Measurements from ENCODE around the gene MCC.

Gene MCC

DNA sequence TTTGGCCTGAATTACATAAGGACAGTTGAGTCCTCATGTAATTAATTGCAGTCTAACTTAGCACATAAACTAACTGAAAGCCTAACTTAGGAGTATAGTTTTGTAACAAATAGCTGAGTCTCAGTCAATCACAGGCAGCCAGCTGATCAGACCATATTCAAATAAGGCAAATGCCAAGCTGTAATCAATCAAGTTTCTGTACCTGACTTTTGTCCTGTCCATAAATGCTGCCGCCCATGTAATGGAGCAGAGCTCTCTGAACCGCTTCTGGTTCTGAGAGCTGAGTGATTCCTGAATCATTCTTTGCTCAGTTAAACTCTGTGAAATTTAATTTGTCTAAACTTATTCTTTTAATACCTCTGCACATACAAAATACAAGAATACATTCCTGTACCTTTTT is 158.3 kb downstream of the MCC start:
- no peak for DNase-seq (ENCODE audit: extremely low read depth in 1 of 2, low read depth in 1 of 2)

DNA sequence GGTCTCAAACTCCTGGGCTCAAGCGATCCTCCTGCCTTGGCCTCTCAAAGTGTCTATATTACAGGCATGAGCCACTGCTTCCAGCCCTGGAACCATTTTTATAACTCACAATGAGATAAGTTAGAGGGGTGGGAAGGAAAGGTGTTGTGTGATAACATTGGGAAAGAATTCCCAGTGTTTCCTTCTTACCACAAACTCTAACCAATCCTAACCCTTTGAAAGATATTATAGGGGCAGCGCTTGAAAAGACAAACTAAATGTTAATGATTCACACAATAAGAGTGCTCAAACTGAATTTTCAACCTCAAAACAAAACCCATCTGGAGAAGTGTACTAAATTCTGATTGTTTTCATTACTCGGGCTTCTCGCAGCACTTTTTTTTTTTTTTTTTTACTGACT is 163.2 kb downstream of the MCC start:
- DNase-seq (ENCODE audit: extremely low read depth in 1 of 2, low read depth in 1 of 2), result no peak

DNA sequence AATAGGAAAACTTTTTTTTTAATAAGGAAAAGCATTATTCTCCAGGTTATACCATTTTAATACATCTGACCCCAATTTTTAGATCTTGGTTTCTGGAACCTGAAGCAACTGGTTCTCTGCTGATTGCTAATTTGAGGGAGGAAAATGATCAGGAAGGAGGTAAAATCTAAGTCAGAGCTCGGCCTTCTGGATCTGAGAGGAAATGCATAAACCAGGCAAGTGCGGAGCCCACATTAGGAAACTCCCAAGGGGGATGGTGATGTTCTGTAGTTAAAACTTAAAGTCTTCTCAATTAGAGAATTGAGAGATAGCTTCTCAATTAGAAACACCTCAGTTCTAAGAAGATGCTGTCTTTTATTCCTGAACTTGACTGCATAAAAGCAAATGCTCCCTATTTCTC is 167.0 kb downstream of the MCC start:
- no peak for DNase-seq (ENCODE audit: extremely low read depth in 1 of 2, low read depth in 1 of 2)

DNA sequence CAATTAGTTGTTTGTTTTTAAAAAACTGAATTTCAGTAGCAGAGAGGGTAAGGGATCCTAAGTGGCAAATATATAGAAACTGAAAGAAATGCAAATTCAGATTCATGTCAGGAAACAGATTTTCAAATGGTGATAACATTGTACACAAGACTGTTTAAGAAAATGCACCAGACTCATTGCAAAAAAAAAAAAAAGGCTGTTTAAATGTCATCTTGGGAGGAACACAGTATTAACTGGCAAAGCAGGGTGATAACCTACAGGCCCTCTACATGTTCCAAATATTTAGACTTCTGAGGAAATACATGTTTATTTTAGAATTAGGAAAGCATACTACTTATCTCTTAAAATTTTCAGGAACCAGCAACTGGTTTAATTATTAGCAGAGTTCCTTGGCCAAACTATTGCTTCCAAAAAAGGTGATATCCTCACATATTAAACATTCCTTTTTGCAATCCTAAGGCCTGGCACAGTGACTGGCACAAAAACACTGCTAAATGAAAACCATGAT is 167.9 kb downstream of the MCC start:
- no peak for DNase-seq (ENCODE audit: extremely low read depth in 1 of 2, low read depth in 1 of 2)

DNA sequence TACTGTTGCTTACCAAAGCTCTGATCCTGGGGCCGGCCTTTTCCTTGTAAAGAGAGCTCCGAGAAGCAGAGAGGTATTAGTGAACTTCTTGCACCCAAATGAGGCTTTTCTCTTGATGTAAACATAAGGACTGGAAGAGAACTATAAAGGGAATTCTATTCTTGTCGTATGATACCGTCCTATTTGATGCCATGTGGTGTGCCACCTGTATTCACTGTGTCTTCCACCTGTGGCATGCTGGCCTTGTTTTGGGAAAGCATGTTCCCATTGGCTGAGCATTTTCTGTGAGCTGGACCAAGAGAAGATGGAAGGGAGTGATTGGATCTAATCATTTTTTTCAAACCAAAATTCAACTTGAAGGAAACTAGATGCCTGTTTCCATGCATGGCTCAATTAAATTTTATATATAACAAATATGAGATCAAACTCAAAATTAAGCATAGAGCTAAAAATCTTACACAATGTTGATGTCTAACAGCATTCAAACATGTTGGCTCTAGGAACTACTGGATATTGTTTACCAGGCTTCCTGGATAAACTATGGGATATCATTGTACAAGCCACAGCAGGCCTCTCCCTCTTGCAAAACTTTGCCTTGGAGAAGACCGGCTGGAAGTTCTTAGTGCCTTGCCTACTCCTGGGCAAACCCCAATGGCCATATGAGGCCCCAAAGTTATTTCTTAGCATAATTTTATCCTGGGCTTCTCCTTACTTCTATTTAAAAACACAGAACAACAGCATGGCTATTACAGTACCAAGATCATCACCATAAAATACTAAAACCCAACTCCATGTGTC is 168.8 kb downstream of the MCC start:
- no peak for DNase-seq (ENCODE audit: extremely low read depth in 1 of 2, low read depth in 1 of 2)

DNA sequence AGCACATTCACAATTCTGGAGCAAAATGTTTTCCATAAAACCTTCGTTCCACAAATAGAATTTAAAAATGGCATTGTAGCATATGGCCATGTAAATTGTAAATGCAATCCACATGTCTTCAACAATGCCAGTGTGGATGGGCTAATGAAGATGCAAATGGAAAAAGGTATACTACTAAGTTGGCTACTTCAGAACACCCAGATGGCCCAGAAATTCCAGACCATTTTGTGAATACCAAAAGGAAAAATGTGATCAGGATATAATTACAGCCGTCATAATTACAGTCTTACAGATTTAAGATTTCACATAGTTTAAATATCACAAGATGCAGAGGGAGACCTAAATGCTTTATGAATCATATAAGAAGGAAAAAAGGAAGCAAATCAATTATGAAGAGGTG is 170.6 kb downstream of the MCC start:
- DNase-seq (ENCODE audit: extremely low read depth in 1 of 2, low read depth in 1 of 2), result no peak

DNA sequence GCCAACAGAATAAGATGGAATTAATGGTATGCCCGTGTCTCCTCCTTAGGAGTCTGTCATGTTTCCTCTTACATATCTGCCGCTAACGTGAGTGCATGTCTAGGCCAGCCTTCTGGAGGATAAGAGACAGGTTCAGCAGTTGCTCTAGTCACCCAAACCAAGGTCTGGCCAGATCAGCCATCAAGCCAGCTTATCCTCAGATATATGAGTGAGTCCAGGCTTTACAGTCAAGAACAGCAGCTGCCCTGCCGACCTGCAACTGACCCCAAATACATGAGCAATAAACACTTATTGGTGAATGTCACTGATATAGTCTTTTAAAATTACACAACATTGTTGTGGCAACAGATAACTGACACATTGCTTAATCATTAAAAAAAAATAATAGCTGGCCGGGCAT is 177.0 kb downstream of the MCC start:
- DNase-seq (ENCODE audit: extremely low read depth in 1 of 2, low read depth in 1 of 2), result no peak

DNA sequence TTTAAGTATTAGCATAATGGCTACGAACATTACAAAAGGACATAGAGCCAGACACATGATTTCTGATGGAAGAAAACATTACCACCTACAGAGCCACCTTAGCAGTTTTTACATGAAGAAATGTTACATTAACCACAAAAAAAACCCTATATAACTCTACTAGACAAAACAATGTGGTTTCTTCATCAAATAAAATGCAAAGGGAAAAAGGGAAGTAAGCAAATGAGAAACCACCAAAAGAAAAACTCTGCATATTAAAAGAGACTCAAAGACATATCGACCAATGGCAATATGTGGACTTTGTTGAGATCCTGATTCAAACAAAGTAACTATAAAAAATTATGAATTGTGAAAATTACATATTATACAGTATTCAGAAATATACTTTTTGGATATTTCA is 186.1 kb downstream of the MCC start:
- no peak for DNase-seq (ENCODE audit: extremely low read depth in 1 of 2, low read depth in 1 of 2)

DNA sequence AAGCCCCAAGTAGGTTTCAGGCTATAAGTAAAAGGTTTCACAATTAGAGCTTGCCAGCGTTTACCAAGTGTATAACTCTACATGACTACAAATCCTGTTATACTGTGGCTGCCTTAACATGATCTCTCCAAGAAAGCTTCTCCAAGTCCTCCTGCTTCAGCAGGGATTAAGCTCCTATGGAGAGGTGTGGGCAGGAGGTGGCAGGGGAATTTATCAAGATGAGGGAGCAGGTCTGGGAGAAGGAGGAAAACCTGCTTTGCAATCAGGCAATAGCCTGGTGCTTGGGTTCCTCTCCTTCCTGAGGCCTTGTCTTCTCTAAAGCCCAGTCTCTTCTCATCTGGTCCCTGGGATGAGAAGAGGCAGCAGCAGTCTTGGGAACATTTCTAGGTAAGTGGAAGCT is 188.7 kb downstream of the MCC start:
- DNase-seq (ENCODE audit: extremely low read depth in 1 of 2, low read depth in 1 of 2), result no peak

DNA sequence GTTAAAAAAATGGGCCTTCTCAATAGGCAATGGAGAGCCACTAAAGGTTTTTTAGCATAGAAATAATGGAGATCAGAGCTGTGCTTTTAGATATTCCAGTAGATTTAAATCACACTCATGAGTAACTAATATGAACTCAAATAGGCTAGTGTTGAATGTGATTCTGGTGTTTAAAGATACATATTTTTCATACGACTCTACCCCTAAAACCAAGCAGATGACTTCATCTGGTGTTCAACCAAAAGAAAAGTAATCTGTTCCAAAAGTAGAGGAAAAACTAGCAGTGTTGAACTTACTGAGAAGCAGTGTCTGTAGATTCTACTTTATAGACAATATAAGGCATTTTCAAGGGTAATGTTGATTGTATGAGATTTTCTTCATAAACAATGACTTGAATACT is 191.6 kb downstream of the MCC start:
- DNase-seq (ENCODE audit: extremely low read depth in 1 of 2, low read depth in 1 of 2), result no peak

DNA sequence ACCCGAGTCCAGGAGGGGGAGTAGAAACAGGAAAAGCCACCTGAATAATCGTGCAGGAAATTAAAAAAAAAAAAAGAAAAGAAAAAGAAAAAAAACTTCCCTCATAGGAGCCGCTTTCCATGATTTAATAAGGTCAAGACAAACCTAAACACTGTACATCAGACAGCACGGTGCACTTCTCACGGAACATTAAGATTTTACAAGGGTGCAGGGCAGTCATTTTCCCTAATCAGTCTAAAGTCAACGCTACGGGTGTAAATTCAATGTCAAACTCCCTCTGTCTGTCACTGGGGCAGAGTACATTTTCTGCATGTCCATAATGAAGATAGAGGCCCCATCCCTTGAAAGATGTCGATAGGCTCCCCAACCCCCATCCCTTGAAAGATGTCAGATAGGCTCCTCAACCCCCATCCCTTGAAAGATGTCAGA is 193.1 kb downstream of the MCC start:
- no peak for DNase-seq (ENCODE audit: extremely low read depth in 1 of 2, low read depth in 1 of 2)

DNA sequence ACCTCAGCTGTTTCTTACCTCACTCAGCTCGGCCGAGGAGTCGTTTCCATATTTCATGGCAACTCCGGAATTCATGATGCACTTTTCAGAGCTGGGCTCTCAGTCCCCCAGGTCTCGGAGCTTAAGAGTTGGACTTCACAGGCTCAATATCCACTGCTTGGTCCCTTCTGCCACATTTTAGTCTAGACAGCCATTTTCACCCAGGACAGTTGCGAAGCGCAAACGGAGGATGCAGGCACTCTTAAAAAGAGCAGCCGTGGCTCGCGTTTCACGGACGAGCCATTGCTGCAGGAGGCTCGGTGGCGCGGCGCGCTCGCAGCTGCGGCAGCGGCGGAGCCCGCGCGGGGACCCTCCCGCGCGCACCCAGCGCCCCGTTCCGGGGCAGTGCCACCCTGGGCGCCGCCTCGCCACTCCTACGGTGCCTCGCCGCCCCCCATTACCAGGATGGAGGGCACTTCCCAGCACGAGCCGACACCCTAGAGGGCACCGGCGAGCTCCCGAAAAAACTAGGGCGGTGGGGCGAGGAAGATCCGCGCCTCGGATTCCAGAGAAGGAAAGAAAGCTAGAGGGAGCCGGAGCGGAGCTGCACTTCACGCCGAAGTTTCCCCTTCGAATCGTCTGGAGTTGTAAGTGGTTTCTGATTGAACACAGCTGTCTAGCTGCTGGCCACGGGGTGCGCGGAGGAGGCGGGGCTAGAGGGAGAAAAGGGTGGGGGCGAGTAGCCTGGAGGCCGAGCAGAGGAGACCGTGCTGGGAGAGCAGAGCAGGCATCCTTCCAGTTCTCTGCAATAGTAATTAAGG is 193.7 kb downstream of the MCC start:
- peak; percentile 32 to 56 for DNase-seq (ENCODE audit: extremely low read depth in 1 of 2, low read depth in 1 of 2)

DNA sequence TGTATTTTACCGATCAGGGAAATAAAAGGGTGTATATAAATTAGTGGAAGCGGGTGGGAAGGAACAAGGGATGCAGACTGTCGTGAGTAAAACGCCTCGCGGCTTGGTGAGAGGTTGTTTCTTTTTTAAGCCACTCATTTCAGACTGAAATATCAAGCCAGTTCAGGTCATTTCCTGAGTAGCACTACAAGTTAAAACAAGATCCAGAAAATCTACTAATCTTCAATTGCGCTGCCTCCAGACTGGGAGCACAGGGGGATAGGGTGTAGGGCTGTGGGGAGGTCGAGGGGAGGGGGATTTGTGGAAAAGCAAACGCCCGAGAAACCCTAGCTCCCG is 194.3 kb downstream of the MCC start:
- DNase-seq (ENCODE audit: extremely low read depth in 1 of 2, low read depth in 1 of 2), result no peak

DNA sequence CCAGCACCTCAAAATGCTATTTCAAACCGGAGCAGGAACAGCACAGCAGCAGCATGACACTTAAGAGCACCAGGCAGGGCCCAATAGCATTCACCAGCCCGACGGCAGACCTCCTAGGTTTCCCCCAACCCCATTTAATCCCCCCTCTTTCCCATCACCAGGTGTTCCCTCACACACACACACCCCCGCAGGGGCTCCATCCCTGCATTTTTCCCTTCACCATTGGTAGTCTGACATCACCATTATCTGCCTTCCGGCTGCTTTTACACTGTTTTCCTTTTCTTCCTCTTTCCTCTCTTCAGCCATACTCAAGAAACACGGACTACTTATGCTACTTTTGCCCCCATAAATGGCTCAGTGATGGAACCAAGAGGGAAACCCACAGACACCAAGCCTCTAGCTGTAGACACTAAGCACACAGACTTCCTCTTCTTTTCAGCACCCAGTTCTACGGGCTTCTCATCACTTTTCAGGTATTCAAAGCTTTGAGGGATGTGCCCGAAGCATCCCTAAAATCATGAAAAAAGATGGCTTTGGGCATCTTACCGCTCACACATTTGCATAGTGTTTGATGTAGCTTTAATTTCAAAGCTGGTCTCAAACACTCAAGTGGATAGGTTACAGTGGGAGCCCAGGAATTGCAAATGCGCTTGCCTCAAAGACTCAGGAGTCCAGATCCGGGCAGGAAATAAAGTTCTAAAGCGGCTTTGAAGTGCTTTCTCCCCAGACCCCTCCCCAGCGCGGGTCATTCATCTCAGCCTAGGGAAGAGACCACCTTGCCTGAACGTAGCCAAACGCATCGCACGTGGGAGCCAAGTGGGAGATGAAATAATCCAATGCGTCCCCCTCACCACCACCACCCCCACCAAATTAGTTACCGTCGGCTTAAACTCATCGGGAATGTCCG is 194.9 kb downstream of the MCC start:
- no peak for DNase-seq (ENCODE audit: extremely low read depth in 1 of 2, low read depth in 1 of 2)

DNA sequence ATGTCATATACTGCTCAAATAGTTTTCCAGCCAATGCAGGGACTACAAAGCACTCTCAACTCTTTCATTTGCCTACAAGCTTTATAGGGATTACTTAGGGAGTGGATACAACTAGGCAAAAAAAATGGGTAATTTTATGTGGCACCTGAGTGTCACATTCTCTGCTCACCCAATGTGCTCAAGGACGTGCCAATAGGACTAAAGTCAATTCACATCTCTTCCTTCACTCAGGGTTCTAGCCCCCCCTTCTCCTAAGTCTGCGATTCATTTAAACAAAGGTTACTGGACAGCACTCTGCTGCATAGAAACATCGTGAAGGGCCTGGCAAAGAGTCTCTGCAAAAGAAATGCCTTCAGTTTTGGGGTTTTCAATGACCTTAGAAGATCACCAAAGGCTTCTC is 195.8 kb downstream of the MCC start:
- no peak for DNase-seq (ENCODE audit: extremely low read depth in 1 of 2, low read depth in 1 of 2)

DNA sequence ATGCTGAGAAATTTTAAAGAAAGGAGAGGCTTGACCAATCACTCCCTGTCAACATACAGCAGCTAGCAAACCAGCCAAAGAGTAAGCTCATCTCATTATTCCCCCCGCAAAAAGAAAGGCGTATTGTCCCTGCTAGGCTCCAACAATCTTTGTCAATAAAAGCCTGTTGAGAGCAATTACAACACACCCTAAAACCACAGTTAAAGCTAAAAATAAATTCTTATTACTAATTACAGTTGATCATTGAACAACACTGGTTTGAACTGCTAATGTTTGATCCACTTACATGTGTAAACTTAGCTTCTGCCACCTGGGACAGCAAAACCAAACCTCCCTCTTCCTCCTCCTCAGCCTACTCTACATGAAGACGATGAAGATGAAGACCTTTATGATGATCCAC is 204.7 kb downstream of the MCC start:
- no peak for DNase-seq (ENCODE audit: extremely low read depth in 1 of 2, low read depth in 1 of 2)

DNA sequence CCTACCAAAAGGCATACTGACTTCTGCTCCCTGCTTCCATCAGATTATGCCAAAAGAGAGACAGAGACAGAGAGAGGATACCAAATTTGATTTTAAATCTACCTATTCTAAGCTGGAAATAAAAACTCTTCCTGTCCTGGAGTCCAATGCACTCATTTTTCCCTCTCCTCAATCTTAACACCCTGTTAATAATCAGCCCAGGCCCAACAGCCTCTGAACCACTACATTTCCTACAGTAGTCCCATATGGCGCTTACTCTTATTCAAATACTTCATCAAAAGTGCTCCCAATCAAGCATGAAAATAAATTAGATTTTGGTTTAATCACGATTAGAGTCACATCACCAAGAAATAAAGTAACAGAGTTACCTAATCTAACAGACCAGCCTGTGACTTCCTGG is 205.8 kb downstream of the MCC start:
- DNase-seq (ENCODE audit: extremely low read depth in 1 of 2, low read depth in 1 of 2), result no peak

DNA sequence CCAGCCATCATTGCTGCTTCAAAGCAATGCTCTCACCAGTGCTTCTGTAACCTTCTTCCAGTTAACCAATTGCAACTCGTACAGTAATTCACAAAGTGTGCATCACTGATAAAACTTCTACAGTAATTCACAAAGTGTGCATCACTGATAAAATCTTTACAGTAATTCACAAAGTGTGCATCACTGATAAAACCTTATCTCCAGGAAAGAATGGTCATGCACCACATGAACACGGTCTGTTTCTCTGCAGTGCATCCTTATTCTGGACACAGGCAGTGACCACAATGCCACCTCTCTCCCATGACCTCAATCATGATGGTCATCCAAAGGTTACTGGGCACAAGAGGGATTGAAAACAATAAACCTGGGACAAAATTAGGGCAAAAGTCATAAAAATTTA is 207.1 kb downstream of the MCC start:
- no peak for DNase-seq (ENCODE audit: extremely low read depth in 1 of 2, low read depth in 1 of 2)

DNA sequence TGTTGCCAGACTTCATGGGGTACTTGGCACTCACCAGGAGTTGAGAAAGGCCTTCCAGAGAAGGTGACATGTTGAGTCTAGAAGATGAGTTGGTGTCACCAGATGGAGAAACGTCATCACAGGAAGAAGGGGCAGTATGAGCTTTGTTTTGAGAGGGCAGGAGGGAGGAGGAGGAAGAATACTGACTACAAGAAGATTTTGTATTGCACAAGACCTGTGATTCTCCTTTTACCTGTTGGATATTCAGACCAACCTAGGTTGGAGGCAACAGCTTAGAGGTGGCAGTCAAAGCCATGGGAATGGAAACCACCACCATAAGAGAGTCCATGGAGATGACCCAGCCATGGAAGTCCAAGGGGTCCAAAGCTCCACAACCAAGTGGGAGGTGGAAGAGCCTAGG is 207.7 kb downstream of the MCC start:
- no peak for DNase-seq (ENCODE audit: extremely low read depth in 1 of 2, low read depth in 1 of 2)

DNA sequence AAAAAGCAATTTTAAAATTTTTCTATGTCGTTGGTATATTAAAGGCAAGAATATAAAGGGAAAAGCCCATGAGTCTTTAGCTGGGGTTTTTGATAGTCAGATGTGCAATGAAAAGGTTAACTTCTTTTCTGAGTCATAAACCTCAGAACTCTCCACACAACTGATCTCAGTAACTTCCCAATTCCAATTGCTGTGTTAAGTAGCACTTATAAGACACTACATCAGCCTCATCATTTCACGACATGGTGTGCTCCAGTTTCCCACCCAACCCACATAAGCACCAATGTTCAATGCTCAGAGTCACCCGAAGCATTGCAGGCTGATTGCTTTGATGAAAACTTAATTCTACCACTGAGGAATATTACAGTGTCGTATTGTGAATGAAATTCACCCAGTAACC is 209.3 kb downstream of the MCC start:
- no peak for DNase-seq (ENCODE audit: extremely low read depth in 1 of 2, low read depth in 1 of 2)

DNA sequence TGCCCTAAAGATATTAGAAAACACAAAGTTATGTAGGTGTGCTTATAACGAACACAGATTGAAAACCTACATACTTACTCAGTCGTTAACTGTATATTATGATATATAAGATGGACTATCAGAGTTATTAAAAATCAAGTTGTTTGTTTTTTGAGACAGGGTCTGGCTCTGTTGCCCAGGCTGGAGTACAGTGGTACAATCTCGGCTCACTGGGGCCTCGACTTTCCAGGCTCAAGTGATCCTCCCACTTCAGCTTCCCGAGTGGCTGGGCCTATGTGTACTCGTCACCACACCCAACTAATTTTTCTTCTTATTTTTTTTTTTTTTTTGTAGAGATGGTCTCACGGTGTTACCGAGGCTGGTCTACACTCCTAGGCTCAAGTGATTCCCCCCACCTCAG is 211.8 kb downstream of the MCC start:
- no peak for DNase-seq (ENCODE audit: extremely low read depth in 1 of 2, low read depth in 1 of 2)

All from activated CD8-positive, alpha-beta memory T cell treated with anti-CD3 and anti-CD28 coated beads for 1 hour (primary cell).